ENCODE measurements around the gene MDK.

The MDK gene

DNA sequence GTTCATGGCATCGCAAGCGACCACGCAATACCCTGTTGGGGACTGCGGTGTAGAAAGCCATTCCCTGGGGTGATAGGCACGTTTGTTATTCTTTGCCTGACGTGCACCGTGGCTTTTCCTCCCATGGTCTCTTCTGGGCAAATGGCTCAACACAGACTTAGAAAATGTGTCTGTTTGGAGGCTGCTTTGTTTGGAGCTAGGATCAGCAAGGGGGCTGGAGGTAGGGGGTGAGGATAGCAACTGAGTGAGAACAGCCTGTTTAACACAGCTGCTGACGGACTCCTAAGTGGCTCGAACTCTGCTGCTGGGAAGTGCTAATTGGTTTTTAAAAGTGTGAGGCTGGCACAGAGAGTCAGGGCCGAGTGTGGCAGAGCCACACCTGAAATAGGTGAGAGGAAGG, 26.2 kb downstream of the MDK start:
- DNase-seq = no peak

DNA sequence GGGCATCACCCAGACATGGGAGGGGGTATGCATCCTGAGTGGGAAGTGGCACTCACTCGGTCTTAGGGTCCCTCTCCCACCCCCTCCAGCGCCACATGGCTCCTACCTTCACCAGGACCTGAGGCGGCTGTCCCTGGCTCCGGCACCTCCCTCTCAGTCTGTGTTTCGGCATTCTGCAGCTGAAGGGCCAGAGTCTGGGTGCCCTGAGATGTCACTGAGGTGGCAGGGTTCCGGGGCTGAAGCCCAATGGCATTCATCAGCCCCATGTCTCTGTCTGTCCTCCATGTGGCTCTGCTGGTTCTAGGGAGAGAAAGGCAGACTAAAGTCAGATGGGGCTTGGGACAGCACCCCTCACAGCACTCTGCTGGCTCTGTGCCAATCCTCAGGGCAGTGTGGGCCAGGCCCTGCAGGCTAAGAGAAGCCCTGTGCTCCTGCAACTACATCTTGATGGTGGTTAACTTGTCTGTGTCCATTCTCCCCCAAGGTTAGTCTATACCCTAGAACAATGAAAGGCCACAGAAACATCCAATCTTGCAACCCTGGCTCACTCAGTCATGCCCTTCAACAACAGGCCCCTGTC, 27.0 kb downstream of the MDK start:
- no peak for DNase-seq

DNA sequence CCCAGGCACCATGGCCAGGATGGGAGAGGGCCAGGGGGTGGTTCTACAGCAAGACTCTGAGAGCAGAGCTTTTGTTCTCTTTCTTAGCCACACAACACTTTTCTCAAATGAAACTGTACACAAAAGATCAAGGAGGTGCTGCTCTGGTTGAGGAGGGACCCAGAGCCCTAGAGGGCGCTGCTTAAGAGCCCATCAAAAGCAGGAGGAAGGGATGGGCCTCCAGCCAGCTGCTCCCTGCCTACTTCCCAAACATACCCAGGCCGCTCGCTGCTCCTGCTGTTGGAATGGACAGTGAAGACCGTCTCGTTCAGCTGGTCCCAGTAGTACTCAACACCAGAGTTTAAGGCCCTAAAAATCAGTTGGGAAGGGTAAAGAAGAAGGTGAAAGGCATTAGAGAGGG, 28.6 kb downstream of the MDK start:
- DNase-seq = no peak

DNA sequence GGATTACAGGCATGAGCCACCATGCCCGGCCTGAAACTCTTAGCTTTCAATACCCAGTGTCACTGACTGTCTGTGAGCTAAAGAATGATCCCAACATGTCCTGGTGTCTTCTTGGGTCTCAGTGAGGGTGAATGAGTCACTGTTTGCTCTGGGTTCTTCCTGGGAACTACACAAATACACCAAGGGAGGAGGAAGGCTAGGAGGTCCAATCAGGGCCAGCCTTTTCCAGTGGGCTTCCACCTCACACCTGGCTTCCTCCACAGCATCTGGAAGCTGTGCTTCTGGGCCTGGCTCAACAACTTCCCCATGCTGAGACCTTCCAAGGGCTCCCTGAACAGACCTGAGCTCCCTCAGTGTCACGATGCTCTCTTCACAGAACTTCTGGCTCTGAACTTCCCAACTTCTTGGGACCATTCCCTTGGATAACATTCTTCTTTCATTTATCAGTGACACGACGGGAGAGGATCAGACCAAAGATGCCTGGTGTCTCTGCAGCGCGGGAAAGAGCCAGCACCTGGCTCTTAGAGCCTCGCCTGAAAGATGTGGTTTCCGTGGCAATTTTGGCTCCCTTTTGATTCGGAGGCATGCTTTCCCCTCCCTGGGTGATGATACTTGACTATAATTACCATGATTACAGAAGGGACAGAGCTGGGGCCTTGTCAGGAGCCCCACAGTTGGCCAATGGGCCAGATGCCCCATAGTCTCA, 32.4 kb downstream of the MDK start:
- DNase-seq = no peak

DNA sequence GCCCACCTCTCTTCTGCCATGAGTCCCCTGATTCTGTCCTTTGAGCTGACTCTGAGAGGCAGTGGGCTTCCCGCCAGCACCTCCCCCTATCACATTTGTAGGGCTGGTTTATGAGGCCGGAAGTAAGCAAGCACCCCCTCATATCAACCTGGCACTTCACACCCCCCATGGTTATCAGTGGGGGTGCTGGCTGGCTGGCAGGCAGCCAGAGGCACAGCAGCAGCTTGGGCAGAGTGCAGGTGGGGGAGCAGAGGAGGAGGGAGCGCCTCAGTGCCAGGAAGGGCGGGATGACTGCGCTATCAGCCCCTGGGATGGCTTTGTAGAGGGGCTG, 33.0 kb downstream of the MDK start:
- DNase-seq = no peak

DNA sequence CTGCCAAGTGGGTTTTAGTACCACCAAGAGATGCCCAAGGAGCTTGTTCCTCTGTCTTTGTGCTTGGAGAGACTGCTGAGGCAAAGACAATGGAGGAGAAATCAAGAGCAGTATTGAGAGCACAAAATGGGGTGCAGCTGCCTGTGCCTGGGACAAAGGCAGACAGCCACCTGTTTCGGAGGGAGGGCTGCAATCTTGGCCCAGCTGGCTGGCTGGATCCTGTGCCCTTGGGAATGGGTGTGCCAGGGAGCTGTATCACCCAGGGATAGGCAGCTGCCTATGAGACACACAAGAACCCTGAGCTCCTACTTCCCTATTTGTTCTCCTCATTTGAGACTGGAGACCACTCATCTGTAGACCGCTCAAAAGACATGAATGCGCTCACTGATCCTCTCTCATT, 33.4 kb downstream of the MDK start:
- no peak for DNase-seq

DNA sequence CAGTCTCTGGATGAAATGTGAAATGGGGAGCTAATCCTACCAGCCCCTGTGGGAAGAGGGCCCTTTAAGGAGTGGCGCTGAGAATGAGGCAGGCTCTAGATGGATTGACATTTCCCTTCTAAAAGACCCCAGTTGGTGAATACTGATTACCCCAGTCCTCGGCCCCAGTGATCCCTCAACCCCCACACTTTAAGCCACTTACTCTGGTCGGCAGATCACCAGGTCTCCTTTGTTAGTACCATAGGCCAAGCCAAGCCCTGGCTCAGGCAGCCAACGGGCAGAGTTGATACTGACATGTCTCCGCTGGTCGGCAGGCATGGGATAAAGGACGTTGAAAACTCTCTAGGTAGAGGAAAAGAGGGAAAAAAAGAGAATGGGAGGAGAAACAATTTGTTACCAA, 36.2 kb downstream of the MDK start:
- DNase-seq = no peak

DNA sequence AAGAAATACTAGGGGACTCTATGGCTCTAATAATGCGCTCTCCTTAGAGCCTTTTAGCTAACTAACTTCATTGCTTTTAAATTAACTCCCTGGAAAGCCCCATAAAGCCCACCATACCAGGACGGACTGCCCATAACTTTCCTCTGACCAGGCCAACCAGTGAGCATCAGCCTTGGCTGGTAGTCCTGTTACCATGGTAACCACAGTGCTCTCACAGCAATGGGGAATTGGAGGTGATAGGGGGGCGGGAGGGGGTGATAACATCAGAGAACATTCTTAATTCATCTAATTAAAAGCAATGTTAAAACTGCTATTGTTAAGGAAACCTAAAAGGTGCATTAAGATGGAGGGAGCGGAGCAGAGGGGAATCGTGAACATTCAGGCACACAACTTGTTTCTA, 37.3 kb downstream of the MDK start:
- DNase-seq = no peak

DNA sequence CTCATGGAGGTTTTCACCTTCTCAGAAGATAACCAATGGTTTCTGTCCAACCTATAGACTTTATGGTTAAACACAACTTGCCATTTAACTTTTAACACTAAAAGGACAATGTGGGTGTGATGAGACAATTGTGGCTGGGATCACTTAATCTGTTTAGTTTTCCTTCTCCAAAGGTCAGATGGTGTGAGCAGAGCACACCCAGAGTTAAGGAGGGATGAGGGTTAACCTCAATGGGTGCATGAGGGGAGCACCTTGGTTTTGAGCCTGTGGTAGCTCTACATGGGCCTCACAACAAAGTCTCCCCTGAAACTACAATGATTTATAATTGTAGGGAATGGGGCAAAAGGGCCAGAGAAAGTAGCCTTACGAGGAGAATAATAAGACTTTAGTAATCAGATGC, 39.0 kb downstream of the MDK start:
- DNase-seq = no peak

DNA sequence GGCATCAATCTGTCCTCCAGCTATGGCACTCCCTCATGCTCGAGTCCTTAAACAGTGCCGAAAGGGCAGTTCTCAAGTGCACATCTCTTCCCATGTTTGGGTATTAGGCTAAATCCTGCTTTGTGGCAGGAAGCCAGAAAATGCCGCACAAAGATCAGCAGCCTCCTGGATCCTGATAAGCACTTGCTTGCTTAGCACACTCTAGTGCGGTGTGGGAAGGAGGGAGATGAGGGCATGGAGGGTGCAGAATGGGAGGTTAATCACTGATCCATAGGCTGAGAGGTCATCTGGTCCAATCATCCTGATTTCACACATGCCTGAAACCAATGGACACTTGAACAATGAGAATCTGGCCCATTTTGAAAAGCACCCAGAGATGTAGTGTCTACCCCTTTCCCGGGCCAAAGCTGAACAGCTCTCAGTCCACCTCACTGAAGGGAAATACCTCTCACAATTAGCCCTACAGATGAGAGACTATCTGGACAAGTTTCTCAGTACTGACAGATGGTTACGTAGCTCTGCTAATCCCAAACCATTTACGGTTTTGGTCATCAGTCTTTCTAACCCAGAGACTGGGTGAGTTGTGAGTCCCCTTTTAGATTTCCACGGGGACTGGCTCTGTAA, 39.9 kb downstream of the MDK start:
- no peak for DNase-seq

DNA sequence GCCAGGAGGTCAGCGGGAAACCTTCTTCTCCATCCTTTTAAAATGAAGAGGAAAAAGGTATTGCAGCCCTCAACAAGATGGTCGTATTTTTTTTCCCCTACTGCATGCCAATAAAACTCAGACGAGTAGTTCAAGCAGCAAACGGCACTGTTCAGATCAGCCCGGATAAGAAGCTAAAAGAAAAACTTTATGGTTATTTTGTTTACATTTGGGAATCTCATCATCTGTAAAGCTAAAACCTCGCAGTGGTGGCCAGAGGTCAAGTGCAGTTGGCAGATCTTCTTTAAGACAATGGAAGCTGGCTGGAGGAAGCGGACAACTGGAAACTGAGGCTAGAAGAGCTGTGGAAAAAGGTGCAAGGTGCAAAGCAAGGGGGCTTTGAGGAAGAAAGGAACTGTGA, 41.1 kb downstream of the MDK start:
- DNase-seq = no peak

DNA sequence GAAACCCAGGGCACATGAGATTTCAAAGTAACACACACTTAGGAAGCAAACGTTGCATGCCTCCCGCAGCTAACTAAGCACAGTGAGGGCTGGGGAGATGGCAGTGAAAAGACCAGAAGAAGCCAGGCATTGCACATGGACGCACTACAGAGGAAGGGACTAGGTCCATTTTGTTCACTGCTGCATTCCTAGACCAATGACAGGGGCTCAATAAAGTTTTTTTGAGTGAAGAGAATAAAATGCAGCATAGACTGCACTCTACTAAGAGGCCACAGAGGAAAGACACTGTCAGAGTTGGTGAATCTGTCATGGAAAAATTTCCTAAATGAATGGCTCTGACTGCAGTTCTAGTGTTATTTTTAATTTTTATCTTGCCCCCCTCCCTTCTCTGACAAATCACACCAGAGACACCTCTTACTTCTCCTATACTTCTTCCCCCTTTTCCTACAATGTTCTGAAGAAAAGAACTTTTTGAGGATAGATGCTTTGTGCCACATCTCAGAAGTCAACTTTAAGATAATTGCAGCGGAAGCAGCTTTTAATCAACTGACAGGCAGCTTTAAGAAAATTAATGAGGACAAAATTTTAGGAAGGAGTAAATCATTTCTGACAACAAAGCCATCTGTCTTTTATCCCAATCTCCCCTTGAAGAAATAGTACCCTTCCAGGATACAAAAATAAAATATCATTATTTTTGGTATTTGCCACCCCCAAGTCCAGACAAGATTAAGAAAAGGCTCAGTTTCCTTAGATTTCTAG, 44.9 kb downstream of the MDK start:
- DNase-seq = no peak

DNA sequence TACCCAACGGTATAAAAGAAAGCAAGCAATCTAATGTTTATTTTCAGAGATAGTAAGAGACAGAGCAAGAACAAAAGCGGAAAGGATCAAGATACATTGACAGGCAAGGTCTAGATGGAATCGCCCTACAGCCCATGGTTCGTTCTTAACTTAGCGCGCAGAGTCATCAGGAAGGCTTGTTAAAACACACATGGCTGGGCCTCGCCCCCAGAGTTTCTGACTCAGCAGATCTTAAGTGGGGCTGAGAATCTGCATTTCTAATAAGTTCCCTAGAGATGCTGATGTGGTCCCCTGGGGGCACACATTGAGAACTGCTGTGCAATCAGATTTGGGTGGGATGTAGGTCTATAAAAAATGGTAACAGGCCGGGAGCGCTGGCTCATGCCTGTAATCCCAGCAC, 45.9 kb downstream of the MDK start:
- no peak for DNase-seq

DNA sequence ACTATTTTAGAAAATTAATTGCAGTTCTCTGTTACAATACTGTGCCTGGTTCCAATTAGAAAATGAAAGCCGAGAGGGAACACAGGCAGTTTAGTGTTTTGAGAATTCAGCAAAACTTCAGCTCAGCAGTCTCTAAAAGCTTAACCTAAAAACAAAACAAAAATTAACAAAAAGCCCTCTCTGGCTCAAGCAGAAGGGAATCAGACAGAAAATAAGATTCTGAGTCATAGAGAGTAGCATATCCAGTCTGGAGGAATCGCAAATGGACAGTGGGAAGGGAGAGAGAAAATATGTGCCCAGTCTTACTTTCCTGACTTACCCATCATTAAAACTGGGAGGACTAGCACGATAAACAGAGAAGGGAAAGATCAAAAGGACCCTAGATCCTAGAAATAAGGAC, 48.2 kb downstream of the MDK start:
- DNase-seq = no peak

DNA sequence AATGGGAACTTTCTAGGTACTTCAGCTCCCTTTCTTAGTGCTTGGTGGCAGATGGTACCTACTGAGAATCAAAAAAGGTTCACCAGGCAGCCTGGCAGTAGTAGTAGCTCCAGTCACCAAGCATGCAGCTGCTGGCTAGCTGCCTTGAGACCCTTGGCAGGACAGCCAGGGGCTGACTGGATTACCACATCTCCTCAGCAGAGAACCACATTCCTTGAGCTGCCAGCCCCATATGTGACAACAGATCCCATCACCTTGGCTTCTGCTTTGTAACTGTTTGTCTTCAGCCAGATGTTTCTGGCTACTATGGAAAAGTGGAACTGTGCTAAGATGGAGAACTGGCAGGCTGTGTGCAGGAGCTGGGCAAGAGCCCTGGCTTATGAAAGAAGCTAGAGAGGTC, 49.7 kb downstream of the MDK start:
- DNase-seq = no peak

Data from NCI-H1694 treated with DMSO at 0.1 percent for 48 hours (cell line).